K562 (cell line): ENCODE data around the gene CCDC28B. TPM values are rescaled to one million over a fixed set of nuclear protein-coding genes. Genes with fewer than 3 reads are reported as not detected.

Source experiments
- CBX1 ChIP-seq: sonication (generic); IDR thresholded peaks from 2 replicates; pipeline ENCODE4 v1.6.1; 2016; ENCODE audit warnings: antibody characterized with exemption, low read depth, mild to moderate bottlenecking
- CCNT2 ChIP-seq: IDR thresholded peaks from 2 replicates; pipeline ENCODE4 v1.6.1; 2011; ENCODE audit warnings: borderline replicate concordance, low read depth, mild to moderate bottlenecking, moderate library complexity, mixed read lengths, low read length; ENCODE audit not compliant: insufficient read length; ENCODE audit errors: extremely low read depth
- POLR2A ChIP-seq: fragments of 450-650 bp; conservative IDR thresholded peaks from 2 replicates; pipeline ENCODE4 v1.6.1; 2016
- RBM17 ChIP-seq: fragments of 200-400 bp; formaldehyde crosslinking; IDR thresholded peaks from 2 replicates; pipeline ENCODE4 v1.6.1; 2017; ENCODE audit warnings: low read depth, mild to moderate bottlenecking, low read length, borderline replicate concordance
- SP2 ChIP-seq: IDR thresholded peaks from 2 replicates; pipeline ENCODE4 v1.6.1; 2011; ENCODE audit warnings: mild to moderate bottlenecking, low read depth, low read length, moderate library complexity; ENCODE audit not compliant: poor library complexity, severe bottlenecking; ENCODE audit errors: extremely low read depth
- TFAM ChIP-seq: fragments of 250-450 bp; sonication (Bioruptor Pico); conservative IDR thresholded peaks from 2 replicates; pipeline ENCODE4 v1.5.0; 2021; ENCODE audit warnings: mild to moderate bottlenecking, moderate library complexity
- polyA plus RNA-seq, 8 experiments: library from polyadenylated mRNA; depleted of rRNA in 4 of 8; stranded (reverse) in 5 of 8; unstranded in 3 of 8; fragments of >200 nt; fragmentation: Nextera tagmentation in 2 of 8; fragmentation: Illumina TruSeq in 1 of 8; extraction: Ambion mirVana in 2 of 8; extraction: Trizol in 1 of 8; gene quantifications; 2 replicates each; pipeline versions ENCODE4 v1.2.1 to v1.2.3, GENCODE V29; 2011 to 2014; ENCODE audit warnings: inconsistent platforms in 1 of 8, missing spikeins in 1 of 8
- total RNA-seq, 7 experiments: library from RNA; depleted of rRNA in 6 of 7; stranded (reverse); fragments of >200 nt in 6 of 7; fragmentation: Illumina TruSeq in 2 of 7; extraction: Trizol in 2 of 7; gene quantifications; 2 replicates each; pipeline versions ENCODE4 v1.2.1 to v1.2.3, GENCODE V29; 2011 to 2021; ENCODE audit warnings: low replicate concordance in 1 of 7
- TF ChIP-seq, protein P1 (sequence below): fragments of 450-650 bp; IDR thresholded peaks from 2 replicates; pipeline ENCODE4 v1.6.1; 2014; ENCODE audit warnings: low read depth, mild to moderate bottlenecking, moderate library complexity, borderline replicate concordance
- TF ChIP-seq, protein P2 (sequence below): fragments of 150-350 bp; IDR thresholded peaks from 2 replicates; pipeline ENCODE4 v1.6.1; 2014; ENCODE audit warnings: low read depth, mild to moderate bottlenecking, low read length, borderline replicate concordance
- TF ChIP-seq, protein P3 (sequence below), 2 experiments: fragments of 450-650 bp; IDR thresholded peaks; 2 replicates each; pipeline ENCODE4 v1.6.1; 2016
- TF ChIP-seq, protein P4 (sequence below), 2 experiments: fragments of 450-650 bp in 1 of 2; sonication (generic) in 1 of 2; formaldehyde crosslinking in 1 of 2; IDR thresholded peaks; 2 replicates each; pipeline versions ENCODE4 v1.7.1 to v1.9.0; 2016 to 2022; ENCODE audit warnings: inconsistent platforms in 1 of 2, mild to moderate bottlenecking in 1 of 2, missing genetic modification reagents in 1 of 2

Gene CCDC28B
- total and polyA plus RNA-seq, 9 of the 15 experiments (the other 6 are each of a cell fraction or from before 2014, with no cell fraction given), result 5.7 to 54.5 (median 31.7) TPM

DNA sequence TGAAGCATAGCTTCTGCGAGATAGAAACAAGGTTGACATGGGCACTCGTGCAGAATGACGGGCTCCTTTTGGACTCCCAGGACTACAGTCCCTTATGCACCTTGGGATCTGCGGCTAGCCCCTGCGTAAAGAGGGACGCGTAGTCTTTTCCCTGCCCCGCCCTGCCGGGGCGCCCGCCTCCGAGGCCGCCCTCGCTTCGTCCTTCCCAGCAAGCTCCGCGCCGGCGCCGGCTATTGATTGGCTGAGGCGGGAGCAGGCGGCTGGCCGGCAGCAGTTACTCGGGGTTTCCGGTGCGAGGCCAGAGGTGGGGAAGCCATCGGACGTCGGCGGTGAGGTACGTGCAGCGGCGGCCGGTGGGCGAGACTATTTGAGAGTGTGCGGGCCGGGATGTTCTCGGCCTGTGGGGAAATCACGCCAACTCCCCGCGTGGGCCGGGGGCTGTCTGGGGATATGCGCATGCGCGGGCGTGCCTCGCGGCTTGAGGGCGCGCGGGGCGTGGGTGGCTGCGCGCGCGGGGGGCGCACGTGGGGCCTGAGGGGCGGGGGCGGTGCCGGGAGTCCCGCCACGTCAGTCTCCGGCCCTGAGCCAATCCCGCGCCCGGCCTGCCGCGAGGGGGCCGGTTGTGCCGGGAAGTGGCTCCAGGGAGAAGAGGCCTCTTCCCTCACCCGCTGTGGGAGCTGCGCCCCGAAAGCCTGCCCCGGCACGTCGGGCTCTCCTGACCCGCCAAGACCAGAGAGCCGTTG lies 20.8 kb upstream of the CCDC28B start, which contains the start of gene TXLNA (continued):
- TF ChIP-seq TFAM (CRISPR knock-in tag), result no peak
- TF ChIP-seq, protein P1, sequence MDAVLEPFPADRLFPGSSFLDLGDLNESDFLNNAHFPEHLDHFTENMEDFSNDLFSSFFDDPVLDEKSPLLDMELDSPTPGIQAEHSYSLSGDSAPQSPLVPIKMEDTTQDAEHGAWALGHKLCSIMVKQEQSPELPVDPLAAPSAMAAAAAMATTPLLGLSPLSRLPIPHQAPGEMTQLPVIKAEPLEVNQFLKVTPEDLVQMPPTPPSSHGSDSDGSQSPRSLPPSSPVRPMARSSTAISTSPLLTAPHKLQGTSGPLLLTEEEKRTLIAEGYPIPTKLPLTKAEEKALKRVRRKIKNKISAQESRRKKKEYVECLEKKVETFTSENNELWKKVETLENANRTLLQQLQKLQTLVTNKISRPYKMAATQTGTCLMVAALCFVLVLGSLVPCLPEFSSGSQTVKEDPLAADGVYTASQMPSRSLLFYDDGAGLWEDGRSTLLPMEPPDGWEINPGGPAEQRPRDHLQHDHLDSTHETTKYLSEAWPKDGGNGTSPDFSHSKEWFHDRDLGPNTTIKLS, result peak; percentile 91
- TF ChIP-seq POLR2A, result peak; percentile 96
- TF ChIP-seq RBM17, result no peak
- TF ChIP-seq, protein P2, sequence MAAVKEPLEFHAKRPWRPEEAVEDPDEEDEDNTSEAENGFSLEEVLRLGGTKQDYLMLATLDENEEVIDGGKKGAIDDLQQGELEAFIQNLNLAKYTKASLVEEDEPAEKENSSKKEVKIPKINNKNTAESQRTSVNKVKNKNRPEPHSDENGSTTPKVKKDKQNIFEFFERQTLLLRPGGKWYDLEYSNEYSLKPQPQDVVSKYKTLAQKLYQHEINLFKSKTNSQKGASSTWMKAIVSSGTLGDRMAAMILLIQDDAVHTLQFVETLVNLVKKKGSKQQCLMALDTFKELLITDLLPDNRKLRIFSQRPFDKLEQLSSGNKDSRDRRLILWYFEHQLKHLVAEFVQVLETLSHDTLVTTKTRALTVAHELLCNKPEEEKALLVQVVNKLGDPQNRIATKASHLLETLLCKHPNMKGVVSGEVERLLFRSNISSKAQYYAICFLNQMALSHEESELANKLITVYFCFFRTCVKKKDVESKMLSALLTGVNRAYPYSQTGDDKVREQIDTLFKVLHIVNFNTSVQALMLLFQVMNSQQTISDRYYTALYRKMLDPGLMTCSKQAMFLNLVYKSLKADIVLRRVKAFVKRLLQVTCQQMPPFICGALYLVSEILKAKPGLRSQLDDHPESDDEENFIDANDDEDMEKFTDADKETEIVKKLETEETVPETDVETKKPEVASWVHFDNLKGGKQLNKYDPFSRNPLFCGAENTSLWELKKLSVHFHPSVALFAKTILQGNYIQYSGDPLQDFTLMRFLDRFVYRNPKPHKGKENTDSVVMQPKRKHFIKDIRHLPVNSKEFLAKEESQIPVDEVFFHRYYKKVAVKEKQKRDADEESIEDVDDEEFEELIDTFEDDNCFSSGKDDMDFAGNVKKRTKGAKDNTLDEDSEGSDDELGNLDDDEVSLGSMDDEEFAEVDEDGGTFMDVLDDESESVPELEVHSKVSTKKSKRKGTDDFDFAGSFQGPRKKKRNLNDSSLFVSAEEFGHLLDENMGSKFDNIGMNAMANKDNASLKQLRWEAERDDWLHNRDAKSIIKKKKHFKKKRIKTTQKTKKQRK, result no peak
- TF ChIP-seq SP2, result peak; percentile 18
- TF ChIP-seq, protein P3, sequence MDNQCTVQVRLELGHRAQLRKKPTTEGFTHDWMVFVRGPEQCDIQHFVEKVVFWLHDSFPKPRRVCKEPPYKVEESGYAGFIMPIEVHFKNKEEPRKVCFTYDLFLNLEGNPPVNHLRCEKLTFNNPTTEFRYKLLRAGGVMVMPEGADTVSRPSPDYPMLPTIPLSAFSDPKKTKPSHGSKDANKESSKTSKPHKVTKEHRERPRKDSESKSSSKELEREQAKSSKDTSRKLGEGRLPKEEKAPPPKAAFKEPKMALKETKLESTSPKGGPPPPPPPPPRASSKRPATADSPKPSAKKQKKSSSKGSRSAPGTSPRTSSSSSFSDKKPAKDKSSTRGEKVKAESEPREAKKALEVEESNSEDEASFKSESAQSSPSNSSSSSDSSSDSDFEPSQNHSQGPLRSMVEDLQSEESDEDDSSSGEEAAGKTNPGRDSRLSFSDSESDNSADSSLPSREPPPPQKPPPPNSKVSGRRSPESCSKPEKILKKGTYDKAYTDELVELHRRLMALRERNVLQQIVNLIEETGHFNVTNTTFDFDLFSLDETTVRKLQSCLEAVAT (IDR thresholded peaks at IDR 0.05), result no peak; a peak in 1 of 4 replicates
- peak; percentile 90 for TF ChIP-seq CCNT2
- peak; percentile 96; the same call in 1 of the 2 replicates for TF ChIP-seq CBX1
- TF ChIP-seq, protein P4, sequence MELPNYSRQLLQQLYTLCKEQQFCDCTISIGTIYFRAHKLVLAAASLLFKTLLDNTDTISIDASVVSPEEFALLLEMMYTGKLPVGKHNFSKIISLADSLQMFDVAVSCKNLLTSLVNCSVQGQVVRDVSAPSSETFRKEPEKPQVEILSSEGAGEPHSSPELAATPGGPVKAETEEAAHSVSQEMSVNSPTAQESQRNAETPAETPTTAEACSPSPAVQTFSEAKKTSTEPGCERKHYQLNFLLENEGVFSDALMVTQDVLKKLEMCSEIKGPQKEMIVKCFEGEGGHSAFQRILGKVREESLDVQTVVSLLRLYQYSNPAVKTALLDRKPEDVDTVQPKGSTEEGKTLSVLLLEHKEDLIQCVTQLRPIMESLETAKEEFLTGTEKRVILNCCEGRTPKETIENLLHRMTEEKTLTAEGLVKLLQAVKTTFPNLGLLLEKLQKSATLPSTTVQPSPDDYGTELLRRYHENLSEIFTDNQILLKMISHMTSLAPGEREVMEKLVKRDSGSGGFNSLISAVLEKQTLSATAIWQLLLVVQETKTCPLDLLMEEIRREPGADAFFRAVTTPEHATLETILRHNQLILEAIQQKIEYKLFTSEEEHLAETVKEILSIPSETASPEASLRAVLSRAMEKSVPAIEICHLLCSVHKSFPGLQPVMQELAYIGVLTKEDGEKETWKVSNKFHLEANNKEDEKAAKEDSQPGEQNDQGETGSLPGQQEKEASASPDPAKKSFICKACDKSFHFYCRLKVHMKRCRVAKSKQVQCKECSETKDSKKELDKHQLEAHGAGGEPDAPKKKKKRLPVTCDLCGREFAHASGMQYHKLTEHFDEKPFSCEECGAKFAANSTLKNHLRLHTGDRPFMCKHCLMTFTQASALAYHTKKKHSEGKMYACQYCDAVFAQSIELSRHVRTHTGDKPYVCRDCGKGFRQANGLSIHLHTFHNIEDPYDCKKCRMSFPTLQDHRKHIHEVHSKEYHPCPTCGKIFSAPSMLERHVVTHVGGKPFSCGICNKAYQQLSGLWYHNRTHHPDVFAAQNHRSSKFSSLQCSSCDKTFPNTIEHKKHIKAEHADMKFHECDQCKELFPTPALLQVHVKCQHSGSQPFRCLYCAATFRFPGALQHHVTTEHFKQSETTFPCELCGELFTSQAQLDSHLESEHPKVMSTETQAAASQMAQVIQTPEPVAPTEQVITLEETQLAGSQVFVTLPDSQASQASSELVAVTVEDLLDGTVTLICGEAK (IDR thresholded peaks at IDR 0.05), result peak; percentile 81
- TF ChIP-seq, protein P4 (CRISPR knock-in tag; IDR thresholded peaks at IDR 0.05), result no peak
